Stimulated activated CD4-positive, alpha-beta T cell treated with anti-CD3 and anti-CD28 coated beads, Interleukin-4, amount 100 ng/mL, for 1 hour (primary cell): Measurements from ENCODE around the gene ABI3.
A peak's percentile ranks its signal among the peaks of the same experiment; 100 is the strongest.

Experiments
- DNase-seq: peaks from one replicate; pipeline ENCODE4 v3.0.0-alpha.2; 2020

The ABI3 gene

GRCh38 chr17:49226771-49227435 is 16.4 kb downstream of the ABI3 start:
- no peak for DNase-seq

- DNase-seq: peak; percentile 80
These were observed 17.1 kb downstream of the ABI3 start for GRCh38 chr17:49227436-49228261.

GRCh38 chr17:49229076-49229804 is 18.7 kb downstream of the ABI3 start:
- no peak for DNase-seq

- no peak for DNase-seq
These were observed 19.5 kb downstream of the ABI3 start for GRCh38 chr17:49229805-49230600.

- DNase-seq: peak; percentile 86
These were observed 20.4 kb downstream of the ABI3 start, which contains the start of gene PHOSPHO1 for GRCh38 chr17:49230636-49231562. Gene PHOSPHO1, minus strand, starts transcription at chr17:49230787. Its CDS starts 4,096 bp downstream, at chr17:49226691.

GRCh38 chr17:49231563-49231894 is 21.0 kb downstream of the ABI3 start:
- no peak for DNase-seq

- DNase-seq: no peak
These were observed 24.1 kb downstream of the ABI3 start for GRCh38 chr17:49234509-49235080.

- no peak for DNase-seq
These were observed 25.4 kb downstream of the ABI3 start for GRCh38 chr17:49235896-49236295.

- DNase-seq: no peak
These were observed 29.5 kb downstream of the ABI3 start for GRCh38 chr17:49239963-49240362.

GRCh38 chr17:49240619-49241018 is 30.1 kb downstream of the ABI3 start:
- no peak for DNase-seq

GRCh38 chr17:49241040-49241439 is 30.5 kb downstream of the ABI3 start:
- no peak for DNase-seq

- no peak for DNase-seq
These were observed 31.3 kb downstream of the ABI3 start for GRCh38 chr17:49241692-49242397.

- no peak for DNase-seq
These were observed 32.3 kb downstream of the ABI3 start for GRCh38 chr17:49242813-49243212.

GRCh38 chr17:49244839-49245238 is 34.3 kb downstream of the ABI3 start:
- no peak for DNase-seq

- no peak for DNase-seq
These were observed 37.4 kb downstream of the ABI3 start for GRCh38 chr17:49247944-49248343.

- no peak for DNase-seq
These were observed 38.8 kb downstream of the ABI3 start for GRCh38 chr17:49249292-49249794.

- no peak for DNase-seq
These were observed 39.5 kb downstream of the ABI3 start for GRCh38 chr17:49249890-49250522.

- no peak for DNase-seq
These were observed 41.7 kb downstream of the ABI3 start for GRCh38 chr17:49252148-49252695.

- DNase-seq: no peak
These were observed 43.6 kb downstream of the ABI3 start for GRCh38 chr17:49254066-49254465.

GRCh38 chr17:49255125-49255524 is 44.6 kb downstream of the ABI3 start:
- no peak for DNase-seq
